ENCODE measurements around the gene DENND1A.

DENND1A gene

GRCh38 chr9:123369296-123369695 lies 560.6 kb downstream of the DENND1A start:
- H3K9me3 Mint-ChIP-seq, result no peaks in the 10 kb centered on the region
- H3K4me3 Mint-ChIP-seq, result no peak overlapping the region
- H3K4me1 Mint-ChIP-seq (ENCODE audit: low read depth), result no peaks in the 10 kb centered on the region
- no peaks in the 10 kb centered on the region for H3K36me3 Mint-ChIP-seq (ENCODE audit: low read depth)
- H3K27ac Mint-ChIP-seq, result no peak overlapping the region
- H3K27me3 Mint-ChIP-seq (ENCODE audit: low read depth), result peaks cover 20% of the 10 kb centered on the region
- DNase-seq (ENCODE audit: low spot score), result no peak

GRCh38 chr9:123368536-123369153 lies 561.3 kb downstream of the DENND1A start:
- Mint-ChIP-seq H3K27ac (no peak overlapping the region), H3K4me1 (ENCODE audit: low read depth) (no peaks in the 10 kb centered on the region), H3K27me3 (ENCODE audit: low read depth) (peaks cover 15% of the 10 kb centered on the region), H3K9me3 (no peaks in the 10 kb centered on the region), H3K36me3 (ENCODE audit: low read depth) (no peaks in the 10 kb centered on the region), H3K4me3 (no peak overlapping the region)
- no peak for DNase-seq (ENCODE audit: low spot score)

- no peak for DNase-seq (ENCODE audit: low spot score)
- Mint-ChIP-seq H3K9me3 (no peaks in the 10 kb centered on the region), H3K36me3 (ENCODE audit: low read depth) (no peaks in the 10 kb centered on the region), H3K27ac (no peak overlapping the region), H3K4me3 (no peak overlapping the region), H3K4me1 (ENCODE audit: low read depth) (no peaks in the 10 kb centered on the region), H3K27me3 (ENCODE audit: low read depth) (peaks cover 15% of the 10 kb centered on the region)
Observed at GRCh38 chr9:123368023-123368422, 561.9 kb downstream of the DENND1A start.

- Mint-ChIP-seq H3K36me3 (ENCODE audit: low read depth) (no peaks in the 10 kb centered on the region), H3K4me1 (ENCODE audit: low read depth) (no peaks in the 10 kb centered on the region), H3K27me3 (ENCODE audit: low read depth) (no peaks in the 10 kb centered on the region), H3K9me3 (no peaks in the 10 kb centered on the region), H3K4me3 (no peak overlapping the region), H3K27ac (no peak overlapping the region)
- DNase-seq (ENCODE audit: low spot score), result no peak
Observed at GRCh38 chr9:123365881-123366528, 563.9 kb downstream of the DENND1A start.

GRCh38 chr9:123365287-123365880 lies 564.5 kb downstream of the DENND1A start:
- H3K27me3 Mint-ChIP-seq (ENCODE audit: low read depth), result no peaks in the 10 kb centered on the region

GRCh38 chr9:123364241-123364824 lies 565.6 kb downstream of the DENND1A start:
- H3K36me3 Mint-ChIP-seq (ENCODE audit: low read depth), result no peaks in the 10 kb centered on the region
- H3K4me1 Mint-ChIP-seq (ENCODE audit: low read depth), result peaks cover 7% of the 10 kb centered on the region
- no peaks in the 10 kb centered on the region for H3K27me3 Mint-ChIP-seq (ENCODE audit: low read depth)
- no peak overlapping the region for H3K27ac Mint-ChIP-seq
- H3K9me3 Mint-ChIP-seq, result no peaks in the 10 kb centered on the region
- H3K4me3 Mint-ChIP-seq, result no peak overlapping the region
- no peak for DNase-seq (ENCODE audit: low spot score)

More at GRCh38 chr9:123365287-123365880, 564.5 kb downstream of the DENND1A start:
- H3K36me3 Mint-ChIP-seq (ENCODE audit: low read depth), result no peaks in the 10 kb centered on the region
- H3K4me1 Mint-ChIP-seq (ENCODE audit: low read depth), result no peaks in the 10 kb centered on the region
- H3K4me3 Mint-ChIP-seq, result no peak overlapping the region
- no peaks in the 10 kb centered on the region for H3K9me3 Mint-ChIP-seq
- H3K27ac Mint-ChIP-seq, result no peak overlapping the region
- no peak for DNase-seq (ENCODE audit: low spot score)

- Mint-ChIP-seq H3K9me3 (no peaks in the 10 kb centered on the region), H3K36me3 (ENCODE audit: low read depth) (no peaks in the 10 kb centered on the region)
Observed at GRCh38 chr9:123362856-123363255, 567.1 kb downstream of the DENND1A start.

GRCh38 chr9:123361731-123362510 lies 568.0 kb downstream of the DENND1A start:
- H3K36me3 Mint-ChIP-seq (ENCODE audit: low read depth), result no peaks in the 10 kb centered on the region
- no peaks in the 10 kb centered on the region for H3K27me3 Mint-ChIP-seq (ENCODE audit: low read depth)
- H3K9me3 Mint-ChIP-seq, result no peaks in the 10 kb centered on the region
- H3K4me3 Mint-ChIP-seq, result no peak overlapping the region
- no peak overlapping the region for H3K27ac Mint-ChIP-seq
- H3K4me1 Mint-ChIP-seq (ENCODE audit: low read depth), result peaks cover 18% of the 10 kb centered on the region
- DNase-seq (ENCODE audit: low spot score), result no peak

More at GRCh38 chr9:123362856-123363255, 567.1 kb downstream of the DENND1A start:
- H3K4me1 Mint-ChIP-seq (ENCODE audit: low read depth), result peaks cover 18% of the 10 kb centered on the region
- H3K27ac Mint-ChIP-seq, result no peak overlapping the region
- H3K27me3 Mint-ChIP-seq (ENCODE audit: low read depth), result no peaks in the 10 kb centered on the region
- H3K4me3 Mint-ChIP-seq, result no peak overlapping the region
- no peak for DNase-seq (ENCODE audit: low spot score)

- H3K27me3 Mint-ChIP-seq (ENCODE audit: low read depth), result no peaks in the 10 kb centered on the region
- H3K4me3 Mint-ChIP-seq, result no peak overlapping the region
- no peak overlapping the region for H3K27ac Mint-ChIP-seq
- no peaks in the 10 kb centered on the region for H3K9me3 Mint-ChIP-seq
- H3K36me3 Mint-ChIP-seq (ENCODE audit: low read depth), result no peaks in the 10 kb centered on the region
- peaks cover 18% of the 10 kb centered on the region for H3K4me1 Mint-ChIP-seq (ENCODE audit: low read depth)
- no peak for DNase-seq (ENCODE audit: low spot score)
Observed at GRCh38 chr9:123361086-123361730, 568.7 kb downstream of the DENND1A start.

GRCh38 chr9:123360161-123361085 lies 569.5 kb downstream of the DENND1A start:
- H3K9me3 Mint-ChIP-seq, result no peaks in the 10 kb centered on the region
- H3K36me3 Mint-ChIP-seq (ENCODE audit: low read depth), result no peaks in the 10 kb centered on the region
- H3K27ac Mint-ChIP-seq, result no peak overlapping the region
- peaks cover 18% of the 10 kb centered on the region for H3K4me1 Mint-ChIP-seq (ENCODE audit: low read depth)
- H3K27me3 Mint-ChIP-seq (ENCODE audit: low read depth), result no peaks in the 10 kb centered on the region
- DNase-seq (ENCODE audit: low spot score), result no peak
- no peak overlapping the region for H3K4me3 Mint-ChIP-seq

GRCh38 chr9:123359546-123359945 lies 570.4 kb downstream of the DENND1A start:
- no peaks in the 10 kb centered on the region for H3K36me3 Mint-ChIP-seq (ENCODE audit: low read depth)
- peaks cover 18% of the 10 kb centered on the region for H3K4me1 Mint-ChIP-seq (ENCODE audit: low read depth)
- H3K9me3 Mint-ChIP-seq, result no peaks in the 10 kb centered on the region
- H3K27me3 Mint-ChIP-seq (ENCODE audit: low read depth), result no peaks in the 10 kb centered on the region
- no peak for DNase-seq (ENCODE audit: low spot score)
- no peak overlapping the region for H3K4me3 Mint-ChIP-seq
- H3K27ac Mint-ChIP-seq, result no peak overlapping the region

GRCh38 chr9:123359106-123359505 lies 570.8 kb downstream of the DENND1A start:
- no peaks in the 10 kb centered on the region for H3K27me3 Mint-ChIP-seq (ENCODE audit: low read depth)
- H3K4me1 Mint-ChIP-seq (ENCODE audit: low read depth), result peaks cover 19% of the 10 kb centered on the region
- no peaks in the 10 kb centered on the region for H3K36me3 Mint-ChIP-seq (ENCODE audit: low read depth)
- no peaks in the 10 kb centered on the region for H3K9me3 Mint-ChIP-seq
- no peak for DNase-seq (ENCODE audit: low spot score)
- no peak overlapping the region for H3K27ac Mint-ChIP-seq
- no peak overlapping the region for H3K4me3 Mint-ChIP-seq
